GM19324 (cell line): ENCODE measurements around the gene LTA.

Experiments
- ATAC-seq: cut with Tn5 transposase; IDR thresholded peaks from one replicate; pipeline ENCODE4 v1.9.1; 2021; ENCODE audit warnings: mild to moderate bottlenecking, moderate library complexity; ENCODE audit not compliant: unreplicated experiment, low FRiP score

The LTA gene

DNA sequence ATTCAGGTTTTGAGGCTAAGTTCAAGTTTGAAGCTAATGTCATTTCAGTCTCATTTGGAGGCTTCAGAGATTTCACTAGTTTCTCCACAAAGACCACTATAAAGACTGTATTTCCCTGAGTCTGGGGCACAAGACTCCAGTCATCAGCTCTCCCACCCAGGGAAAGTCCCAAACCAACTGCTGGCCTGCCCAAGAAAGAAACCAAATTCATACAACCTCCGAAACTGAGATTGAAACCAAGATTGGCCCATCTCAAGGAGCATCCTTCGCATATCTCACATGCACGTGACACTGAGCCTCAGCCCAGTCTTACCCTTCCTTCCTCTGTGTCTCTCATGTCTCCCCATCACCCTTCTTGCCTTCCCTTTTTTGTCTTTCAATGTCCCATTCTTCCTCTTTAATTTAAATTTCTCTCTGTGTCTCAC, 3.5 kb upstream of the LTA start:
- ATAC-seq, result no peak

DNA sequence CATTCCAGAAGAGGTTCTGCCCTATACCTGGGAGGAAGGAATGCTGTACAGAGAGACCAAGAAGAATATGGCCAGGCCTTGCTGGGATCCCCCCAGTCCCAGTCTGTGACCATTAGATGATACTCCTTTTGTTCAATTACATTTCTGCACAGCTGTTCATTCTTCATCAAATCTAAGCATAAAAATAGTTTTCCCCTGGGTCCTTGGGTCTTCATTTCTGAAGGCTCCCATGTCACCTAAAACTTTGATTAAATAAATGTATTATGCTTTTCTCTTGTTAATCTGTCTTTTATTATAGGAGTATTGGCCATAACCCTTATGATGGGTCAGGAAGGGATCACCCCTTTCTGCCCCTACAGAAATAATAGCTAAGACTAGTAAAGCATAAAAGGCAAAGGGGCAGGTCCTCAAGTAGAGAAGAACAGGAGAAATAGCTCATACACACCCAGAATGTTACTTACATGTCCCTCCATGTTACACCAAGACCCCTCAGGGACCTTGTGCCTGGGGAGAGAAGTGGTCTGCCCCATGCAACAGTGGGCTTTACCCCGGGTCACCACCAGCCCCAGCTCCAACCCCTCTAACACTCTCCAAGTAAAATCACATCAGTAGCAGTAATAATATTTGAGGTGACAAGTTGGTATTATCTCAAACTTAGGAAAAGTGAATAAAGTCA, 2.1 kb upstream of the LTA start:
- no peak for ATAC-seq

DNA sequence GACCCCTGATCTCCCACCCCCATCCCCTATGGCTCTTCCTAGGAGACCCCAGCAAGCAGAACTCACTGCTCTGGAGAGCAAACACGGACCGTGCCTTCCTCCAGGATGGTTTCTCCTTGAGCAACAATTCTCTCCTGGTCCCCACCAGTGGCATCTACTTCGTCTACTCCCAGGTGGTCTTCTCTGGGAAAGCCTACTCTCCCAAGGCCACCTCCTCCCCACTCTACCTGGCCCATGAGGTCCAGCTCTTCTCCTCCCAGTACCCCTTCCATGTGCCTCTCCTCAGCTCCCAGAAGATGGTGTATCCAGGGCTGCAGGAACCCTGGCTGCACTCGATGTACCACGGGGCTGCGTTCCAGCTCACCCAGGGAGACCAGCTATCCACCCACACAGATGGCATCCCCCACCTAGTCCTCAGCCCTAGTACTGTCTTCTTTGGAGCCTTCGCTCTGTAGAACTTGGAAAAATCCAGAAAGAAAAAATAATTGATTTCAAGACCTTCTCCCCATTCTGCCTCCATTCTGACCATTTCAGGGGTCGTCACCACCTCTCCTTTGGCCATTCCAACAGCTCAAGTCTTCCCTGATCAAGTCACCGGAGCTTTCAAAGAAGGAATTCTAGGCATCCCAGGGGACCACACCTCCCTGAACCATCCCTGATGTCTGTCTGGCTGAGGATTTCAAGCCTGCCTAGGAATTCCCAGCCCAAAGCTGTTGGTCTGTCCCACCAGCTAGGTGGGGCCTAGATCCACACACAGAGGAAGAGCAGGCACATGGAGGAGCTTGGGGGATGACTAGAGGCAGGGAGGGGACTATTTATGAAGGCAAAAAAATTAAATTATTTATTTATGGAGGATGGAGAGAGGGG, 1.4 kb downstream of the LTA start:
- no peak for ATAC-seq

- ATAC-seq, result no peak
Measured at GRCh38 chr6:31574106-31575061, 2.3 kb downstream of the LTA start.

DNA sequence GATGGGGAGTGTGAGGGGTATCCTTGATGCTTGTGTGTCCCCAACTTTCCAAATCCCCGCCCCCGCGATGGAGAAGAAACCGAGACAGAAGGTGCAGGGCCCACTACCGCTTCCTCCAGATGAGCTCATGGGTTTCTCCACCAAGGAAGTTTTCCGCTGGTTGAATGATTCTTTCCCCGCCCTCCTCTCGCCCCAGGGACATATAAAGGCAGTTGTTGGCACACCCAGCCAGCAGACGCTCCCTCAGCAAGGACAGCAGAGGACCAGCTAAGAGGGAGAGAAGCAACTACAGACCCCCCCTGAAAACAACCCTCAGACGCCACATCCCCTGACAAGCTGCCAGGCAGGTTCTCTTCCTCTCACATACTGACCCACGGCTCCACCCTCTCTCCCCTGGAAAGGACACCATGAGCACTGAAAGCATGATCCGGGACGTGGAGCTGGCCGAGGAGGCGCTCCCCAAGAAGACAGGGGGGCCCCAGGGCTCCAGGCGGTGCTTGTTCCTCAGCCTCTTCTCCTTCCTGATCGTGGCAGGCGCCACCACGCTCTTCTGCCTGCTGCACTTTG, 3.3 kb downstream of the LTA start, which contains the start of gene TNF:
TNF (plus strand) TSS at position 231 of the 567 bp plus-strand sequence; CDS start at position 408, 177 bp downstream.
- ATAC-seq, result no peak

DNA sequence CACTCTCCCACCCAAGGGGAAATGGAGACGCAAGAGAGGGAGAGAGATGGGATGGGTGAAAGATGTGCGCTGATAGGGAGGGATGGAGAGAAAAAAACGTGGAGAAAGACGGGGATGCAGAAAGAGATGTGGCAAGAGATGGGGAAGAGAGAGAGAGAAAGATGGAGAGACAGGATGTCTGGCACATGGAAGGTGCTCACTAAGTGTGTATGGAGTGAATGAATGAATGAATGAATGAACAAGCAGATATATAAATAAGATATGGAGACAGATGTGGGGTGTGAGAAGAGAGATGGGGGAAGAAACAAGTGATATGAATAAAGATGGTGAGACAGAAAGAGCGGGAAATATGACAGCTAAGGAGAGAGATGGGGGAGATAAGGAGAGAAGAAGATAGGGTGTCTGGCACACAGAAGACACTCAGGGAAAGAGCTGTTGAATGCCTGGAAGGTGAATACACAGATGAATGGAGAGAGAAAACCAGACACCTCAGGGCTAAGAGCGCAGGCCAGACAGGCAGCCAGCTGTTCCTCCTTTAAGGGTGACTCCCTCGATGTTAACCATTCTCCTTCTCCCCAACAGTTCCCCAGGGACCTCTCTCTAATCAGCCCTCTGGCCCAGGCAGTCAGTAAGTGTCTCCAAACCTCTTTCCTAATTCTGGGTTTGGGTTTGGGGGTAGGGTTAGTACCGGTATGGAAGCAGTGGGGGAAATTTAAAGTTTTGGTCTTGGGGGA, 4.0 kb downstream of the LTA start:
- no peak for ATAC-seq

GRCh38 chr6:31576897-31577578, 4.9 kb downstream of the LTA start:
- ATAC-seq, result no peak

DNA sequence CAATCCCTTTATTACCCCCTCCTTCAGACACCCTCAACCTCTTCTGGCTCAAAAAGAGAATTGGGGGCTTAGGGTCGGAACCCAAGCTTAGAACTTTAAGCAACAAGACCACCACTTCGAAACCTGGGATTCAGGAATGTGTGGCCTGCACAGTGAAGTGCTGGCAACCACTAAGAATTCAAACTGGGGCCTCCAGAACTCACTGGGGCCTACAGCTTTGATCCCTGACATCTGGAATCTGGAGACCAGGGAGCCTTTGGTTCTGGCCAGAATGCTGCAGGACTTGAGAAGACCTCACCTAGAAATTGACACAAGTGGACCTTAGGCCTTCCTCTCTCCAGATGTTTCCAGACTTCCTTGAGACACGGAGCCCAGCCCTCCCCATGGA, 5.5 kb downstream of the LTA start:
- ATAC-seq, result no peak

DNA sequence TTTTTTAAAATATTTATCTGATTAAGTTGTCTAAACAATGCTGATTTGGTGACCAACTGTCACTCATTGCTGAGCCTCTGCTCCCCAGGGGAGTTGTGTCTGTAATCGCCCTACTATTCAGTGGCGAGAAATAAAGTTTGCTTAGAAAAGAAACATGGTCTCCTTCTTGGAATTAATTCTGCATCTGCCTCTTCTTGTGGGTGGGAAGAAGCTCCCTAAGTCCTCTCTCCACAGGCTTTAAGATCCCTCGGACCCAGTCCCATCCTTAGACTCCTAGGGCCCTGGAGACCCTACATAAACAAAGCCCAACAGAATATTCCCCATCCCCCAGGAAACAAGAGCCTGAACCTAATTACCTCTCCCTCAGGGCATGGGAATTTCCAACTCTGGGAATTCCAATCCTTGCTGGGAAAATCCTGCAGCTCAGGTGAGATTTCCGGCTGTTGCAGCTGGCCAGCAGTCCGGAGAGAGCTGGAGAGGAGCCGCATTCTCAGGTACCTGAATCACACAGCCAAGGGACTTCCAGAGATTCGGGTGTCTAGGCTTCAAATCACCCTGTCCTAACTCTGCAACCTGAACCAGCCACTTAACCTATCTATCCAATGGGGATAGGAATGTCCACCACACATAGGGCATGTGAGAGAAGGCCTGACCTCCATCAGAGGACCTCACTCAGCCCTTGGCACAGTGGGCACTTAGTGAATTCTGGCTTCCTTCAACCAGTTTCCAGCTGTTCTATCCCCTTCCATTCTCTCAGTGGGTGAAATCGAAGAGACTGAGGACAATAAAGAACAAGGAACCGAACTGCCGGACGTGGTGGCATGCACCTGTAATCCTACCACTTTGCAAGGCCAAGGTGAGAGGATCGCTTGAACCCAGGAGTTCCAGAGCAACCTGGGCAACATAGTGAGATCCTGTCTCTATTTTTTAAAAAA, 6.4 kb downstream of the LTA start:
- ATAC-seq, result no peak

DNA sequence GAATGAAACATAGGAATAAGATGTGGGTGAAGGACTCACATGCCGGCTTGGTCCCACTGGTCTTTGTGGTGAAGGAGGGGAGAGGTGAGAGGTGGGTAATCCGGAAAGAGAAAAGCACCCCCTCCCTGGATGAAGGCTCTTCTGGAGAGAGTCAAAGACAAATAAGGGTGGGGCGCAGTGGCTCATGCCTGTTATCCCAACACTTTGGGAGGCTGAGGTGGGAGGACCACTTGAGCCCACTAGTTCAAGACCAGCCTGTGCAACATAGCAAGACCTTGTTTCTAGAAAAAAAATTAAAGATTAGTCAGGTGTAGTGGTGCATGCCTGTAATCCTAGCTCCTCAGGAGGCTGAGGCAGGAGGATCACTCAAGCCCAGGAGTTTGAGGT, 7.0 kb downstream of the LTA start:
- ATAC-seq, result no peak

DNA sequence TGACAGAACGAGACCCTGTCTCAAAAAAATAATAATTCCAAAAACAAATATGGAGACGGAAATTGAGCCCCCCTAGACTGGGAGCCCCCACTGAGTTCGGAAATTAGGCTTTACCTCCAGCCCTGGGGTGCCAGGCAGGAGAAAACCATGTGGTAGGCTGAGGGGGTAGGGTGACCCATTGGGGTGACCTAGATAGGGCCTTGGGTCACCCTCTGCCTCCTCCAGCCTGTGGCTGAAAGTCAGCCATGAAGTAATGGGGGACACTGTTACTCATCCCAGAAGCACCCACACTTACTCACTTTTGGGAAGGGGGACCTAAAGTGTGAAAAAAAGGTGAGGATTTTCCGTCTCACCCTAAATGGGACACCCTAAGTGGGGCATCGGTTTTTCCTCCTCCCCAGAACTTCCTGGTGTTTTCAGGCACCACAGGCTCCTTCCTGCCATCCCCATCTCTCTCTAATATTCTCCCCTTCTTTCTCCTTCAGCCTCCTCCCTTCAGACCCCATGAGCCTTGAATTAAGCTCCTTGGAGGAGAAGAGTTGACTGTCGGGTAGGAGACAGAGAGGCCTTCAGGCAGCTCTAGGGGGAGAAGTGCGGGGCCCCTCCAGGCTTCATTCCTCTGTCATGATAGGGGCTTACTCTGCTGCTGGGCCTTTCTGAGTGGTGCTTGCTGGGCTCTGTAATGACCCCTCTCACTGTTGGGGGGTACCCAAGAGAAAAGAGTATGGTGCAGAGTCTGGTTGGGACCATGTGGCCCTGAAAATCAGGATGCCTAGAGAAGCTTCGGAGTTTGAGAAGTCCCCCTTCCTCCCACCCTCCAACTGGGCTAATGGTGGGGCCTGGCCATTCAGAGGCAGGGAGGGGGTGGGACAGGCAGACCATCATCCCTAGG, 7.7 kb downstream of the LTA start:
- ATAC-seq, result no peak

- ATAC-seq, result no peak
Measured at GRCh38 chr6:31580438-31580740, 8.3 kb downstream of the LTA start.

- ATAC-seq, result peak; percentile 48
Measured at GRCh38 chr6:31580807-31581433, 8.8 kb downstream of the LTA start.

- ATAC-seq, result no peak
Measured at GRCh38 chr6:31581434-31582229, 9.5 kb downstream of the LTA start.

DNA sequence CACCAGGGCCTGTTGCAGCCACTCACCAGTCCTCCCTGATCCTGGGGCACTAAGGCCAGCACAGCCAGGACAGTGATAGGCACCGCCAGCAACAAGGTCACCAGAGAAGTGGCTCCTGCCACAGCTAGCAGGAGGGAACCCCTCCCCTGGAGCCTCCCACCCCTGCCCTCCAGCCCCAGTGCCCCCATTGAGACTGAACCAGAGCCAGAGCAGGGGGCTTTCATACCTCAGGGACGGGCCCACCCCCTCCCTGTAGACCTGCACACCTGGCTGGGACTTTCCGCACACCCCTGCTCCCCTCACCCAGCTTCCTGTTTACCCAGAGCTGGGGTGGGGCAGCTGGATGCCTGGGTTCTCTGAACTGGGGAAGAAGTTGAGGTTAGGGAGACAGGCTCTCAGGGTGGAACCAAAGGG, 10.1 kb downstream of the LTA start, which contains the start of gene LTB:
LTB (minus strand) TSS at position 195 of the 414 bp plus-strand sequence; CDS start at position 188, 7 bp downstream.
- no peak for ATAC-seq

GRCh38 chr6:31585491-31585890, 13.4 kb downstream of the LTA start:
- ATAC-seq, result no peak
